Transverse colon (tissue), 4 donors: ENCODE results near the gene VEGFB. TPM values are rescaled to one million over a fixed set of nuclear protein-coding genes. Genes with fewer than 3 reads are reported as not detected.
A peak's percentile ranks its signal among the peaks of the same experiment; 100 is the strongest.

Source experiments
- DNase-seq: peaks from one replicate; pipeline ENCODE4 v3.0.0-alpha.2; 2019
- H3K27ac ChIP-seq, 4 donors: fragments of 200-600 bp; sonication (generic); 2 replicates each; pipeline ENCODE4 v1.5.1; 2016 to 2018; ENCODE audit warnings: inconsistent platforms in 4 of 4
- H3K27me3 ChIP-seq: fragments of 200-600 bp; sonication (generic); 2 replicates; pipeline ENCODE4 v1.5.1; 2017; ENCODE audit warnings: inconsistent platforms
- H3K36me3 ChIP-seq, 4 donors: fragments of 200-600 bp; sonication (generic); 2 replicates each; pipeline ENCODE4 v1.5.1; 2017 to 2019; ENCODE audit warnings: inconsistent platforms in 4 of 4
- H3K4me1 ChIP-seq, 4 donors: fragments of 200-600 bp; sonication (generic); 2 replicates each; pipeline ENCODE4 v1.5.1; 2017 to 2020; ENCODE audit warnings: inconsistent platforms in 4 of 4
- H3K4me3 ChIP-seq, 4 donors: fragments of 200-600 bp; sonication (generic); 1 replicate in 1 of 4; 2 replicates in 3 of 4; pipeline versions ENCODE4 v1.5.1 to v1.6.1; 2017 to 2019; ENCODE audit warnings: inconsistent platforms in 4 of 4
- H3K9me3 ChIP-seq, 2 donors: fragments of 200-600 bp; sonication (generic); 2 replicates each; pipeline ENCODE4 v1.5.1; 2017 to 2019; ENCODE audit warnings: inconsistent platforms in 2 of 2
- EP300 ChIP-seq: sonication (generic); formaldehyde crosslinking; IDR thresholded peaks from one replicate; pipeline ENCODE4 v1.6.1; 2017; ENCODE audit warnings: antibody characterized with exemption, low read depth
- POLR2A ChIP-seq: fragments of 450-650 bp; IDR thresholded peaks from one replicate; pipeline ENCODE4 v1.6.1; 2016; ENCODE audit warnings: antibody characterized with exemption, mild to moderate bottlenecking, moderate library complexity
- POLR2AphosphoS5 ChIP-seq, 3 donors: sonication (generic); formaldehyde crosslinking; IDR thresholded peaks; one replicate each; pipeline ENCODE4 v1.6.1; 2016; ENCODE audit warnings: antibody characterized with exemption in 3 of 3
- WGBS, 2 donors: methylation state at CpG; one replicate each; pipeline ENCODE4 v1.1.5; 2018; ENCODE audit warnings: low coverage in 1 of 2; 5-methylcytosine and 5-hydroxymethylcytosine counted together
- in situ Hi-C, 4 donors: fragments of 200-750 bp; cut with MboI; loops; one replicate each; pipeline versions ENCODE4 v1.15.0 to v1.15.1; 2017; ENCODE audit warnings: low sequenced_read_pairs in 3 of 4, low pct_ligation_motif_present in 1 of 4, low pct_unique_long_range_greater_than_20kb in 1 of 4
- intact Hi-C: fragments of 100-400 bp; cut with DNase I; formaldehyde crosslinking; loops from one replicate; pipeline ENCODE4 v1.15.1; 2023; ENCODE audit warnings: low total_unique reads
- total RNA-seq, 4 donors: library from RNA; depleted of rRNA; stranded (reverse); fragments of >200 nt; gene quantifications; one replicate each; pipeline ENCODE4 v1.1.0, GENCODE V29; 2016
- TF ChIP-seq, protein P1 (sequence below), 5 experiments: fragments of 200-600 bp in 3 of 5; fragments of 450-650 bp in 2 of 5; sonication (generic) in 3 of 5; IDR thresholded peaks; 1 replicate in 2 of 5; 2 replicates in 3 of 5; pipeline ENCODE4 v1.5.1; 2016 to 2017; ENCODE audit warnings: antibody characterized with exemption in 5 of 5, inconsistent platforms in 3 of 5, mild to moderate bottlenecking in 2 of 5, moderate library complexity in 1 of 5

VEGFB gene
- total RNA-seq, 4 donors from 2014 or later, result 34.0 to 84.9 (median 36.8) TPM

DNA sequence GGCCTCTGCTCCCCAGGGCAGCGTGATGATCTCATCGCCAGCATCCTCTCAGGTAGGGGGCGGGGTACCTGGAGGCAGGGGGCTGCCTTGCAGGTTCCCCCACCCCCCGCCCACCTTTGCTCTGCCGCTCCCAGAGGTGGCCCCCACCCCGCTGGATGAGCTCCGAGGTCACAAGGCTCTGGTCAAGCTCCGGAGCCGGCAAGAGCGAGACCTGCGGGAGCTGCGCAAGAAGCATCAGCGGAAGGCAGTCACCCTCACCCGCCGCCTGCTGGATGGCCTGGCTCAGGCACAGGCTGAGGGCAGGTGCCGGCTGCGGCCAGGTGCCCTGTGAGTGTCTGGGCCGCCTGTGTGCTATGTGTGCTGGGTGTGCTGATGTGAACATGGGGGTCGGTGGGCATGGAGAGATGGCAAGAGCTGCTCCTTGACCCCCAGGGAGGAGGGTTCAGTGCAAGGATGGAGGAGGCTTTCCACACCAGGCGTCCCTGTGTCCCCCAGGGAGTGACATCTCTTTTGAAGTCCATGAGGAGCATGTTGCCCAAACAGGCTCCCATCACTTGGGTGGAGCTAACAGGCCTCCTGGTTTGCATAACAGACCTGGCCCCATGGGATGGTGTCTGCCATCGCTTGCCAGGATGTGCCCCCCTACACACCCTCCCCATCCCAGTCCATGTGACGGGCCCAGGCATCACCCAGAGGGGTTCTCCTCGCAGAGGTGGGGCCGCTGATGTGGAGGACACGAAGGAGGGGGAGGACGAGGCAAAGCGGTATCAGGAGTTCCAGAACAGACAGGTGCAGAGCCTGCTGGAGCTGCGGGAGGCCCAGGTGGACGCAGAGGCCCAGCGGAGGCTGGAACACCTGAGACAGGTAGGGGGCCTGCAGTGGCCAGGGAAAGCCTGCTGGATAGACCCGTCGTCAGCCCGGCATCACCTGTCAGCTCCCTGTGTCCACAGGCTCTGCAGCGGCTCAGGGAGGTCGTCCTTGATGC, 31.1 kb downstream of the VEGFB start:
- no peak overlapping the region for H3K27ac ChIP-seq
- no peaks in the 10 kb centered on the region for H3K9me3 ChIP-seq
- in situ Hi-C loops, result no loop called here
- H3K4me3 ChIP-seq, result no peak overlapping the region
- DNase-seq, result no peak
- TF ChIP-seq POLR2A (no peak), POLR2AphosphoS5 (IDR thresholded peaks at IDR 0.05) (no peak)
- WGBS, 2 donors, result 91% methylated on average over 4 to 31 of the region's 35 CpGs
- peaks cover 10 to 25% (median 21%) of the 10 kb centered on the region in 4 donors for H3K4me1 ChIP-seq
- intact Hi-C loops, result no loop called here
- no peaks in the 10 kb centered on the region for H3K27me3 ChIP-seq
- peaks cover 0 to 15% (median 3%) of the 10 kb centered on the region in 4 donors for H3K36me3 ChIP-seq

DNA sequence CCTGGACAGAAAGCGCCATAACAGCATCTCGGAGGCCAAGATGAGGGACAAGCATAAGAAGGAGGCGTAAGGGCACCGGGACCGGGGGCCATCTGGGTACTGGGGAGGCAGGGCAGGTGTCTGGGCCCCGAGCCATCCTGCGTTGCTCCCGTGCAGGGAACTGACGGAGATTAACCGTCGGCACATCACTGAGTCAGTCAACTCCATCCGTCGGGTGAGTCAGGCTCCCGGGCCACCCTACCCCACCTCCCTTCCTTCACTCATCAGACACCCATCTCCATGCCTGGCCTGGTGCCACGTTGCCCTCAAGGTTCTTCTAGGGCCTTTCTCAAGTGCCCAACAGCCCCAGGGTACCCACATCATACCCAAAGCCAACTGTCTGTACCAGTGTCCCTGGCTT, 32.0 kb downstream of the VEGFB start:
- peaks cover 0 to 15% (median 3%) of the 10 kb centered on the region in 4 donors for H3K36me3 ChIP-seq
- H3K9me3 ChIP-seq, result no peaks in the 10 kb centered on the region
- DNase-seq, result no peak
- no peak overlapping the region for H3K4me3 ChIP-seq
- H3K4me1 ChIP-seq, result peaks cover 10 to 25% (median 21%) of the 10 kb centered on the region in 4 donors
- no peaks in the 10 kb centered on the region for H3K27me3 ChIP-seq
- 88% methylated on average over 15 of the region's 15 CpGs; no CpG with 5 or more reads in 1 of the 2 donors for WGBS, 2 donors
- intact Hi-C loops (no loop called here), in situ Hi-C loops (no loop called here)
- TF ChIP-seq EP300, result no peak
- H3K27ac ChIP-seq, result no peak overlapping the region

DNA sequence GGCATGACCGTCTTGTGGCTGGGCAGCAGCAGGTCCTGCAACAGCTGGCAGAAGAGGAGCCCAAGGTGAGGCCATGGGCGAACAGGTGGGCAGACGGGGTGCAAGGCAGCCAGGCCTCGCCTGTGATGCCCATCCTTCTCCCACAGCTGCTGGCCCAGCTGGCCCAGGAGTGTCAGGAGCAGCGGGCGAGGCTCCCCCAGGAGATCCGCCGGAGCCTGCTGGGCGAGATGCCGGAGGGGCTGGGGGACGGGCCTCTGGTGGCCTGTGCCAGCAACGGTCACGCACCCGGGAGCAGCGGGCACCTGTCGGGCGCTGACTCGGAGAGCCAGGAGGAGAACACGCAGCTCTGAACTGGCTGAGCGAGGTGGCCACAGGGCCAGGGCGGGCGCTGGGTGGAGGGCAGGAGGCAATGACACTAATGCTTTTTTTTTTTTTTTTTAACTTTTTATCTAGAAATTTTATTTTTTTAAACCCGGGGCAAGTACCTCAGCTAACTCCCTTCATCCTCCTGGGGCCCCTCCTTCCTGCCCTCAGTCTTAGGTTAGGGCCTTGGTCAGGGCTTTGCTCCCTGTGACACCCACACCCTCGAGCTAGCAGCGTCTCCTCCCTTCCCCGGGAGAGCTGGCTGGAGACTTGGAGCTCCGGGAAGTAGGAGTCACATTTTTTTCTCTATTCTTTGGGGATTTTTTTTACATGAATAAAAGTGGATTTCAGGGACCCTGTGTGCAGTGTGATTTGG, 33.0 kb downstream of the VEGFB start:
- no peak for TF ChIP-seq POLR2AphosphoS5 (IDR thresholded peaks at IDR 0.05)
- TF ChIP-seq, protein P1, sequence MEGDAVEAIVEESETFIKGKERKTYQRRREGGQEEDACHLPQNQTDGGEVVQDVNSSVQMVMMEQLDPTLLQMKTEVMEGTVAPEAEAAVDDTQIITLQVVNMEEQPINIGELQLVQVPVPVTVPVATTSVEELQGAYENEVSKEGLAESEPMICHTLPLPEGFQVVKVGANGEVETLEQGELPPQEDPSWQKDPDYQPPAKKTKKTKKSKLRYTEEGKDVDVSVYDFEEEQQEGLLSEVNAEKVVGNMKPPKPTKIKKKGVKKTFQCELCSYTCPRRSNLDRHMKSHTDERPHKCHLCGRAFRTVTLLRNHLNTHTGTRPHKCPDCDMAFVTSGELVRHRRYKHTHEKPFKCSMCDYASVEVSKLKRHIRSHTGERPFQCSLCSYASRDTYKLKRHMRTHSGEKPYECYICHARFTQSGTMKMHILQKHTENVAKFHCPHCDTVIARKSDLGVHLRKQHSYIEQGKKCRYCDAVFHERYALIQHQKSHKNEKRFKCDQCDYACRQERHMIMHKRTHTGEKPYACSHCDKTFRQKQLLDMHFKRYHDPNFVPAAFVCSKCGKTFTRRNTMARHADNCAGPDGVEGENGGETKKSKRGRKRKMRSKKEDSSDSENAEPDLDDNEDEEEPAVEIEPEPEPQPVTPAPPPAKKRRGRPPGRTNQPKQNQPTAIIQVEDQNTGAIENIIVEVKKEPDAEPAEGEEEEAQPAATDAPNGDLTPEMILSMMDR (IDR thresholded peaks at IDR 0.05), result no peak
- no peak for TF ChIP-seq POLR2A
- TF ChIP-seq EP300, result no peak
- H3K36me3 ChIP-seq, result peaks cover 0 to 15% (median 3%) of the 10 kb centered on the region in 4 donors
- in situ Hi-C loops, result no loop called here
- WGBS, 2 donors, result 74% methylated on average over 27 of the region's 27 CpGs; no CpG with 5 or more reads in 1 of the 2 donors
- peak overlapping the region; percentile 97 to 99 (median 98) for H3K27ac ChIP-seq
- H3K4me1 ChIP-seq, result peaks cover 10 to 35% (median 29%) of the 10 kb centered on the region in 4 donors
- H3K9me3 ChIP-seq, result no peaks in the 10 kb centered on the region
- no peak for DNase-seq
- H3K27me3 ChIP-seq, result no peaks in the 10 kb centered on the region
- H3K4me3 ChIP-seq, result no peak overlapping the region
- intact Hi-C loops, result no loop called here

DNA sequence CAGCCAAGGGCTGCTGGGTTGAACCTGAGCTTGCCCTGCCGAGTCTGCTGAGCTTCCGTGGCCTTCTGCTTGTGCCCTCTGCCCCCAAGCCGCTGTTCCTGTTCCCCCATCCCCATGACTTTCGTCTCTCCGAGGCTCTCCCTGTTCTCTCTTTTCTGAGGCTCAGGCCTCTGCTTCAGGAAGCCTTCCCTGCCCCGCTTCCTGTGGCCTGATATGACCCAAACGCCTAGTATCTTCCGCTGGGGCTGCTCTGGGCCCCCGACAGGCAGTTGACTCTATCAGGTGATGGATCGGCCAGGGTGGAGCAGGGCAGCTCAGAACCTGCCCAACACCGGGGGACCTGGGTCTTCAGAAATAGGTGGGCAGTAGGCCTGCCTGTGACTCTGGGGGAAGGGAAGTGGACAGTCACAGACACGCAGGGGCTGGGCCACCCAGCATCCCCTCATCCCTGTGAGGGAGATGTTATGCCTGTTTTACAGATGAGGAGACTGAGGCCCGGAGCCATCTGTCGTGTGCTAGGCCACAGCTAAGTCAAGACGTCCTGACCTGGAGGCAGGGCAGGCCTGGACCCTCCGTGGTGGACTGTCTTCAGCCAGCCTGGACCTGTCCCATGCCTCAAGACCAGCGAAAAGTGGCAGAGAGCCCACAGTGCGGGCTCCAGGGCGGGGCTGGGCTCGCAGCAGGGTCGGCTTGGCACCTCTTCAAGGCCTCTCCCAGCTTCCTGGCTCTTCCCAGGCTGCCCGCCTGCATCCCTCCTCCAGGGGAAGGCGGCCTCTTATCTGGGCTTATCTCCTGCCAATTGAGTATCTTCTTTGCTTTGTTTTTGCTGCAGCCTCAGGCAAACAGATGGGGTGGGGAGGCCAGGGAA, 33.9 kb downstream of the VEGFB start:
- WGBS, 2 donors, result 33 to 44% methylated on average over 3 to 23 of the region's 23 CpGs
- no peak for TF ChIP-seq POLR2A
- TF ChIP-seq, protein P1 (IDR thresholded peaks at IDR 0.05), result peak in 2 of 5 experiments; percentile 24 to 31
- peak in 1 of 3 donors; percentile 3 for TF ChIP-seq POLR2AphosphoS5 (IDR thresholded peaks at IDR 0.05)
- TF ChIP-seq EP300, result no peak
- Histone ChIP-seq H3K27me3 (no peaks in the 10 kb centered on the region), H3K9me3 (no peaks in the 10 kb centered on the region), H3K4me3 (peak overlapping the region in 3 of 4 donors; percentile 64 to 85 (median 67)), H3K4me1 (peaks cover 10 to 43% (median 37%) of the 10 kb centered on the region in 4 donors), H3K36me3 (peaks cover 0 to 11% (median 3%) of the 10 kb centered on the region in 4 donors), H3K27ac (peak overlapping the region; percentile 97 to 99 (median 98))
- DNase-seq, result peak; percentile 75
- in situ Hi-C loops (no loop called here), intact Hi-C loops (no loop called here)
